GM12878 (cell line): Measurements from ENCODE around the gene AIDA. TPM values are rescaled to one million over a fixed set of nuclear protein-coding genes. Genes with fewer than 3 reads are reported as not detected.

Source experiments
- ATAC-seq: fragments of 200-7000 bp; cut with Tn5 transposase; 3 replicates; pipeline ENCODE4 v1.9.1; 2020; ENCODE audit warnings: mild to moderate bottlenecking, moderate library complexity
- BruUV-seq: library from RNA; stranded (reverse); fragments of 400-500 nt; replicated peaks from 2 replicates; lab custom pipeline; 2021; lab: Mats Ljungman, UMichigan
- CTCF ChIA-PET: fragments of 300-600 bp; sonication (Branson Sonifier 250); formaldehyde crosslinking; extraction: SDS; loops from one replicate; lab custom pipeline; 2021; ENCODE audit warnings: inconsistent platforms; lab: Yijun Ruan, JAX
- POLR2A ChIA-PET: fragments of 350-600 bp; formaldehyde crosslinking; extraction: SDS; loops from one replicate; lab custom pipeline; 2021; ENCODE audit warnings: inconsistent platforms; lab: Charles Lee
- RAD21 ChIA-PET: fragments of 300-600 bp; sonication (Branson Sonifier 250); formaldehyde crosslinking; loops from one replicate; lab custom pipeline; 2023; ENCODE audit warnings: antibody characterized with exemption; ENCODE audit not compliant: unreplicated experiment; lab: Charles Lee
- SMC1A ChIA-PET: fragments of 300-600 bp; sonication (Branson Sonifier 250); formaldehyde crosslinking; loops from one replicate; lab custom pipeline; 2023; ENCODE audit not compliant: unreplicated experiment, uncharacterized antibody; lab: Charles Lee
- DNase-seq: peaks from one replicate; pipeline ENCODE4 v3.0.0-alpha.2; 2011; ENCODE audit warnings: low read depth, low spot score
- FAIRE-seq: peaks from 3 replicates; lab custom pipeline; 2011; peaks lifted over from hg19 to GRCh38; lab: Jason Lieb, UNC
- H2AFZ ChIP-seq: 2 replicates; pipeline ENCODE4 v1.6.0; 2011; ENCODE audit warnings: low read depth, low read length, control low read depth; ENCODE audit not compliant: control insufficient read depth
- H3K27ac ChIP-seq: 2 replicates; pipeline ENCODE4 v1.5.1; 2011; ENCODE audit warnings: control low read depth; ENCODE audit not compliant: control insufficient read depth, insufficient read depth
- H3K27me3 ChIP-seq, 2 experiments: replicated peaks in 1 of 2; 2 replicates each; pipeline versions ENCODE4 v1.6.0 to v1.6.1; 2011; ENCODE audit warnings: low read length in 1 of 2; ENCODE audit not compliant: control insufficient read depth in 2 of 2, insufficient read depth in 2 of 2
- H3K36me3 ChIP-seq, 2 experiments: 2 replicates each; pipeline ENCODE4 v1.5.1; 2011; ENCODE audit warnings: low read length in 1 of 2; ENCODE audit not compliant: control insufficient read depth in 2 of 2, insufficient read depth in 2 of 2
- H3K4me1 ChIP-seq: 2 replicates; pipeline ENCODE4 v1.6.1; 2011; ENCODE audit warnings: mild to moderate bottlenecking, low read length, moderate library complexity, mixed read lengths; ENCODE audit not compliant: control insufficient read depth, insufficient read depth
- H3K4me2 ChIP-seq: 2 replicates; pipeline ENCODE4 v1.6.0; 2011; ENCODE audit warnings: control low read depth; ENCODE audit not compliant: control insufficient read depth, insufficient read depth
- H3K4me3 ChIP-seq: fragments of 200-600 bp; sonication (generic); 2 replicates; pipeline ENCODE4 v1.5.1; 2016
- H3K79me2 ChIP-seq: 2 replicates; pipeline ENCODE4 v1.6.0; 2011; ENCODE audit warnings: low read length; ENCODE audit not compliant: control insufficient read depth, insufficient read depth
- H3K9ac ChIP-seq: 2 replicates; pipeline ENCODE4 v1.8.0; 2011; ENCODE audit warnings: low read length, control low read depth, mixed read lengths; ENCODE audit not compliant: control insufficient read depth, insufficient read depth
- H3K9me3 ChIP-seq: replicated peaks from 3 replicates; pipeline ENCODE4 v1.5.1; 2011; ENCODE audit warnings: mild to moderate bottlenecking, low read length; ENCODE audit not compliant: control insufficient read depth, insufficient read depth
- H4K20me1 ChIP-seq: 2 replicates; pipeline ENCODE4 v1.6.0; 2011; ENCODE audit not compliant: control insufficient read depth, insufficient read depth
- CHD2 ChIP-seq: IDR thresholded peaks from 2 replicates; pipeline ENCODE4 v1.6.1; 2011; ENCODE audit warnings: low read depth, low read length, improper control_type of control experiment, borderline replicate concordance
- MXI1 ChIP-seq: fragments of 150-350 bp; IDR thresholded peaks from 2 replicates; pipeline ENCODE4 v1.6.1; 2011; ENCODE audit warnings: low read depth, mild to moderate bottlenecking, inconsistent platforms, low read length, improper control_type of control experiment
- NRF1 ChIP-seq: conservative IDR thresholded peaks from 2 replicates; pipeline ENCODE4 v1.6.1; 2011; ENCODE audit warnings: mild to moderate bottlenecking, low read depth, low read length, improper control_type of control experiment
- RAD51 ChIP-seq: fragments of 450-650 bp; IDR thresholded peaks from 2 replicates; pipeline ENCODE4 v1.6.1; 2016; ENCODE audit warnings: moderate library complexity, mild to moderate bottlenecking, inconsistent platforms
- ZNF274 ChIP-seq: IDR thresholded peaks from one replicate; pipeline ENCODE4 v1.8.0; 2011; ENCODE audit not compliant: insufficient read length, insufficient read depth
- WGBS: methylation state at CpG from one replicate; pipeline ENCODE4 v1.1.6; 2016; ENCODE audit warnings: low lambda C conversion rate; ENCODE audit not compliant: insufficient replicate concordance, insufficient coverage; ENCODE audit errors: missing lambda C conversion rate; 5-methylcytosine and 5-hydroxymethylcytosine counted together
- in situ Hi-C: fragments of 300-500 bp; cut with MboI; formaldehyde crosslinking; loops from 9 replicates; pipeline ENCODE4 v1.14.3; 2018; ENCODE audit warnings: mixed read lengths
- intact Hi-C: fragments of 100-400 bp; cut with micrococcal nuclease; formaldehyde crosslinking; loops from one replicate; pipeline ENCODE4 v1.14.2; 2022; ENCODE audit not compliant: unreplicated experiment
- polyA plus RNA-seq, 11 experiments: library from polyadenylated mRNA; depleted of rRNA in 4 of 11; unstranded in 6 of 11; stranded (reverse) in 5 of 11; fragments of >200 nt; fragmentation: Nextera tagmentation in 4 of 11; fragmentation: Illumina TruSeq in 1 of 11; extraction: Ambion mirVana in 4 of 11; extraction: Trizol in 1 of 11; gene quantifications; 1 replicate in 1 of 11; 2 replicates in 10 of 11; pipeline versions ENCODE4 v1.2.1 to v1.2.3, GENCODE V29; 2011 to 2016; ENCODE audit warnings: inconsistent platforms in 2 of 11, missing spikeins in 2 of 11, low read depth in 1 of 11
- total RNA-seq, 4 experiments: library from RNA; depleted of rRNA in 3 of 4; stranded (reverse); fragments of >200 nt in 3 of 4; fragmentation: Illumina TruSeq in 1 of 4; extraction: Trizol in 1 of 4; gene quantifications; 2 replicates each; pipeline versions ENCODE4 v1.2.1 to v1.2.3, GENCODE V29; 2013 to 2021
- TF ChIP-seq, protein P1 (sequence below): fragments of 450-650 bp; IDR thresholded peaks from 2 replicates; pipeline ENCODE4 v1.6.1; 2017; ENCODE audit warnings: antibody characterized with exemption, mild to moderate bottlenecking, moderate library complexity
- TF ChIP-seq, protein P2 (sequence below): fragments of 450-650 bp; conservative IDR thresholded peaks from 2 replicates; pipeline ENCODE4 v1.6.1; 2017; ENCODE audit warnings: mild to moderate bottlenecking, moderate library complexity

AIDA gene
- total and polyA plus RNA-seq, 10 of the 15 experiments (the other 5 are each of a cell fraction or from before 2014, with no cell fraction given) = 8.9 to 43.1 (median 19.2) TPM

DNA sequence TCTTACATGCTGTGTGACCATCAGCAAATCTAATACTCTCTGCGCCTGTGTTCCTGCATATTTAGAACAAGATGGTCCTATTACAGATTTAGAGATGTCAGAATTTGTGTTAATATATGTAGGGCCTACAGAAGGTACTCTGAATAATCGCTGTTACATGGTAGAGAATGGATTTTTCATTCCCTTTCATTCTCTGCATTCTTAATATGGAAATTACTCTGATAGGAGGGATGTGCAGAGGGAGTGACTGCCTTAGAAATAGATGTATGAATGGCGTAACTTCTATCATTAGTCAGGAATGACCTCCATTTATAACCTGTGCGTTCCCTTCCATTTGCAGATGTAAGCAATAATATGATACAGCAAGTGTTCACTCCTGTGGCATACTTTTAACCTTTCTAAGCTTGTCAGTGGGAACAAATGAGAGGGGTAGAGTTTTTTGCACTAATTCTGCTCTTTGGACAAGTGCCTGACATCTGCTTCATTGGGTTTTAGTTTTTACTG is 48.8 kb downstream of the AIDA start:
- RAD21 ChIA-PET = no interaction called here
- Histone ChIP-seq H4K20me1 (peaks cover 2% of the 10 kb centered on the region; the same call in 1 of the 2 replicates), H3K9ac (no peak overlapping the region), H3K4me1 (no peaks in the 10 kb centered on the region), H2AFZ (no peak overlapping the region), H3K9me3 (no peaks in the 10 kb centered on the region), H3K27me3 (no peaks in the 10 kb centered on the region), H3K36me3 (peaks cover 4 to 50% of the 10 kb centered on the region in 2 experiments), H3K79me2 (no peaks in the 10 kb centered on the region), H3K4me2 (no peak overlapping the region), H3K27ac (no peak overlapping the region), H3K4me3 (no peak overlapping the region)
- no peak for ATAC-seq
- BruUV-seq = no TSS peak
- intact Hi-C loops (no loop called here), in situ Hi-C loops (loop anchor here (5.0 kb wide), 1 partner anchor 49 kb away; the partner anchor contains the start of genes AIDA and BROX)
- no peak for FAIRE-seq
- WGBS = 96% methylated on average over 4 of the region's 4 CpGs
- POLR2A ChIA-PET = no interaction called here
- CTCF ChIA-PET = interaction anchor here (2.5 kb wide), 1 partner anchor 29 kb away, joined by 7 read pairs; no protein-coding TSS in a partner anchor
- SMC1A ChIA-PET = no interaction called here
- DNase-seq = no peak
- TF ChIP-seq NRF1 = no peak
- TF ChIP-seq, protein P1, sequence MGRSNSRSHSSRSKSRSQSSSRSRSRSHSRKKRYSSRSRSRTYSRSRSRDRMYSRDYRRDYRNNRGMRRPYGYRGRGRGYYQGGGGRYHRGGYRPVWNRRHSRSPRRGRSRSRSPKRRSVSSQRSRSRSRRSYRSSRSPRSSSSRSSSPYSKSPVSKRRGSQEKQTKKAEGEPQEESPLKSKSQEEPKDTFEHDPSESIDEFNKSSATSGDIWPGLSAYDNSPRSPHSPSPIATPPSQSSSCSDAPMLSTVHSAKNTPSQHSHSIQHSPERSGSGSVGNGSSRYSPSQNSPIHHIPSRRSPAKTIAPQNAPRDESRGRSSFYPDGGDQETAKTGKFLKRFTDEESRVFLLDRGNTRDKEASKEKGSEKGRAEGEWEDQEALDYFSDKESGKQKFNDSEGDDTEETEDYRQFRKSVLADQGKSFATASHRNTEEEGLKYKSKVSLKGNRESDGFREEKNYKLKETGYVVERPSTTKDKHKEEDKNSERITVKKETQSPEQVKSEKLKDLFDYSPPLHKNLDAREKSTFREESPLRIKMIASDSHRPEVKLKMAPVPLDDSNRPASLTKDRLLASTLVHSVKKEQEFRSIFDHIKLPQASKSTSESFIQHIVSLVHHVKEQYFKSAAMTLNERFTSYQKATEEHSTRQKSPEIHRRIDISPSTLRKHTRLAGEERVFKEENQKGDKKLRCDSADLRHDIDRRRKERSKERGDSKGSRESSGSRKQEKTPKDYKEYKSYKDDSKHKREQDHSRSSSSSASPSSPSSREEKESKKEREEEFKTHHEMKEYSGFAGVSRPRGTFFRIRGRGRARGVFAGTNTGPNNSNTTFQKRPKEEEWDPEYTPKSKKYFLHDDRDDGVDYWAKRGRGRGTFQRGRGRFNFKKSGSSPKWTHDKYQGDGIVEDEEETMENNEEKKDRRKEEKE = no peak
- TF ChIP-seq CHD2 = no peak
- no peak for TF ChIP-seq RAD51
- TF ChIP-seq, protein P2, sequence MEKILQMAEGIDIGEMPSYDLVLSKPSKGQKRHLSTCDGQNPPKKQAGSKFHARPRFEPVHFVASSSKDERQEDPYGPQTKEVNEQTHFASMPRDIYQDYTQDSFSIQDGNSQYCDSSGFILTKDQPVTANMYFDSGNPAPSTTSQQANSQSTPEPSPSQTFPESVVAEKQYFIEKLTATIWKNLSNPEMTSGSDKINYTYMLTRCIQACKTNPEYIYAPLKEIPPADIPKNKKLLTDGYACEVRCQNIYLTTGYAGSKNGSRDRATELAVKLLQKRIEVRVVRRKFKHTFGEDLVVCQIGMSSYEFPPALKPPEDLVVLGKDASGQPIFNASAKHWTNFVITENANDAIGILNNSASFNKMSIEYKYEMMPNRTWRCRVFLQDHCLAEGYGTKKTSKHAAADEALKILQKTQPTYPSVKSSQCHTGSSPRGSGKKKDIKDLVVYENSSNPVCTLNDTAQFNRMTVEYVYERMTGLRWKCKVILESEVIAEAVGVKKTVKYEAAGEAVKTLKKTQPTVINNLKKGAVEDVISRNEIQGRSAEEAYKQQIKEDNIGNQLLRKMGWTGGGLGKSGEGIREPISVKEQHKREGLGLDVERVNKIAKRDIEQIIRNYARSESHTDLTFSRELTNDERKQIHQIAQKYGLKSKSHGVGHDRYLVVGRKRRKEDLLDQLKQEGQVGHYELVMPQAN = no peak
- no peak for TF ChIP-seq ZNF274
- TF ChIP-seq MXI1 = no peak
